ENCODE measurements around the gene MKNK2.
"Not testable (repeated sequence)": the region's sequence is repeated elsewhere in the genome, so short reads cannot be mapped to it uniquely, and the experiment has no call there.

The MKNK2 gene

GRCh38 chr19:1991018-1991913 is 59.8 kb downstream of the MKNK2 start:
- DNase-seq (ENCODE audit: low read depth) = no peak
- TF ChIP-seq CTCF (conservative IDR thresholded peaks at IDR 0.05; ENCODE audit: low read depth, low read length) = no peak
- H3K4me3 ChIP-seq (ENCODE audit: low read depth, low read length) = no peak overlapping the region

GRCh38 chr19:1990230-1991017 is 60.6 kb downstream of the MKNK2 start:
- DNase-seq (ENCODE audit: low read depth) = no peak
- no peak for TF ChIP-seq CTCF (conservative IDR thresholded peaks at IDR 0.05; ENCODE audit: low read depth, low read length)
- H3K4me3 ChIP-seq (ENCODE audit: low read depth, low read length) = no peak overlapping the region

- DNase-seq (ENCODE audit: low read depth) = no peak
Observed at GRCh38 chr19:1989513-1990229, 61.4 kb downstream of the MKNK2 start.

GRCh38 chr19:1988464-1988863 is 62.6 kb downstream of the MKNK2 start:
- H3K4me3 ChIP-seq (ENCODE audit: low read depth, low read length); DNase-seq (ENCODE audit: low read depth): not testable (repeated sequence)

More at GRCh38 chr19:1989513-1990229, 61.4 kb downstream of the MKNK2 start:
- no peak for TF ChIP-seq CTCF (conservative IDR thresholded peaks at IDR 0.05; ENCODE audit: low read depth, low read length)
- no peak overlapping the region for H3K4me3 ChIP-seq (ENCODE audit: low read depth, low read length)
